Endodermal cell (in vitro differentiated cells): ENCODE data around the gene GSS. TPM values are rescaled to one million over a fixed set of nuclear protein-coding genes. Genes with fewer than 3 reads are reported as not detected.

Experiments used
- DNase-seq: peaks from one replicate; pipeline ENCODE4 v3.0.0-alpha.2; 2017
- H3K27ac ChIP-seq: 2 replicates; pipeline ENCODE4 v1.5.1; 2013; ENCODE audit warnings: mild to moderate bottlenecking, low read depth, low read length, moderate library complexity
- H3K27me3 ChIP-seq: 2 replicates; pipeline ENCODE4 v1.6.1; 2013; ENCODE audit warnings: mild to moderate bottlenecking, low read length, moderate library complexity; ENCODE audit not compliant: insufficient read depth, control insufficient read depth, poor library complexity, severe bottlenecking
- H3K36me3 ChIP-seq: 2 replicates; pipeline ENCODE4 v1.7.0; 2013; ENCODE audit warnings: mild to moderate bottlenecking, low read length, moderate library complexity; ENCODE audit not compliant: control insufficient read depth, insufficient read depth
- H3K4me1 ChIP-seq: one replicate; pipeline ENCODE4 v1.7.0; 2013; ENCODE audit warnings: low read length; ENCODE audit not compliant: control insufficient read depth, insufficient read depth
- H3K4me3 ChIP-seq: 2 replicates; pipeline ENCODE4 v1.5.1; 2013; ENCODE audit warnings: mild to moderate bottlenecking, low read length, moderate library complexity
- H3K9ac ChIP-seq: 2 replicates; pipeline ENCODE4 v1.6.1; 2013; ENCODE audit warnings: mild to moderate bottlenecking, low read length, moderate library complexity; ENCODE audit not compliant: poor library complexity, severe bottlenecking; ENCODE audit errors: extremely low read depth
- H3K9me3 ChIP-seq: 2 replicates; pipeline ENCODE4 v1.6.1; 2013; ENCODE audit warnings: mild to moderate bottlenecking, low read length, moderate library complexity; ENCODE audit not compliant: control insufficient read depth
- H3K27ac Mint-ChIP-seq: 2 replicates; pipeline ENCODE4 v1.8.0; 2020; ENCODE audit warnings: mixed read lengths
- H3K27me3 Mint-ChIP-seq: 2 replicates; pipeline ENCODE4 v1.8.0; 2021; ENCODE audit warnings: mild to moderate bottlenecking, mixed read lengths; ENCODE audit not compliant: insufficient read depth
- H3K36me3 Mint-ChIP-seq: 2 replicates; pipeline ENCODE4 v1.8.0; 2020; ENCODE audit warnings: low read depth, mixed read lengths
- H3K4me1 Mint-ChIP-seq: 2 replicates; pipeline ENCODE4 v1.8.0; 2020; ENCODE audit warnings: mixed read lengths
- H3K4me3 Mint-ChIP-seq: 2 replicates; pipeline ENCODE4 v1.8.0; 2020; ENCODE audit warnings: mild to moderate bottlenecking, moderate library complexity, mixed read lengths
- H3K9me3 Mint-ChIP-seq: 2 replicates; pipeline ENCODE4 v1.8.0; 2020; ENCODE audit warnings: mild to moderate bottlenecking, mixed read lengths
- CTCF ChIP-seq: fragments of 200-600 bp; sonication (generic); conservative IDR thresholded peaks from 2 replicates; pipeline ENCODE4 v1.5.0; 2021; ENCODE audit warnings: antibody characterized with exemption, mild to moderate bottlenecking
- WGBS, 2 experiments: methylation state at CpG; one replicate each; pipeline versions ENCODE4 v1.1.5 to v1.1.7; 2013; ENCODE audit warnings: missing lambda C conversion rate in 2 of 2, mixed read lengths in 1 of 2; ENCODE audit not compliant: insufficient coverage in 1 of 2, insufficient read length in 1 of 2; 5-methylcytosine and 5-hydroxymethylcytosine counted together
- total RNA-seq, 2 donors: library from RNA; stranded (reverse); fragmentation: NEBNext Ultra II Directional in 1 of 2; extraction: Animal tissue kit (Norgen Biotek cat#: 25700) in 1 of 2; gene quantifications; 2 replicates in 1 of 2; 3 replicates in 1 of 2; pipeline ENCODE4 v1.2.1, GENCODE V29; 2021

The GSS gene
- total RNA-seq, 2 donors from 2014 or later: 60.8 to 71.3 TPM

GRCh38 chr20:34995696-34996095 is 40.1 kb upstream of the GSS start:
- Histone ChIP-seq H3K27me3 (no peaks in the 10 kb centered on the region), H3K4me3 (no peak overlapping the region), H3K9ac (no peak overlapping the region), H3K36me3 (peaks cover 16% of the 10 kb centered on the region), H3K9me3 (no peaks in the 10 kb centered on the region), H3K4me1 (no peaks in the 10 kb centered on the region), H3K27ac (no peak overlapping the region)
- WGBS, 2 experiments: 89 to 94% methylated on average over 5 to 7 of the region's 7 CpGs
- Mint-ChIP-seq H3K27ac (no peak overlapping the region), H3K27me3 (no peaks in the 10 kb centered on the region), H3K9me3 (no peaks in the 10 kb centered on the region), H3K4me3 (no peak overlapping the region), H3K36me3 (peaks cover 53% of the 10 kb centered on the region), H3K4me1 (peaks cover 5% of the 10 kb centered on the region)
- TF ChIP-seq CTCF: no peak
- DNase-seq: no peak

GRCh38 chr20:34995192-34995591 is 39.6 kb upstream of the GSS start:
- no peaks in the 10 kb centered on the region for H3K27me3 ChIP-seq
- H3K9me3 Mint-ChIP-seq: no peaks in the 10 kb centered on the region
- H3K36me3 Mint-ChIP-seq: peaks cover 50% of the 10 kb centered on the region
- no peak overlapping the region for H3K4me3 Mint-ChIP-seq
- H3K4me1 Mint-ChIP-seq: peaks cover 5% of the 10 kb centered on the region
- no peak overlapping the region for H3K27ac ChIP-seq
- no peak for TF ChIP-seq CTCF
- H3K4me1 ChIP-seq: no peaks in the 10 kb centered on the region
- 95% methylated on average over 10 to 14 of the region's 14 CpGs for WGBS, 2 experiments
- H3K4me3 ChIP-seq: no peak overlapping the region
- H3K27ac Mint-ChIP-seq: peak overlapping the region; percentile 6
- no peaks in the 10 kb centered on the region for H3K9me3 ChIP-seq
- H3K9ac ChIP-seq: no peak overlapping the region
- H3K36me3 ChIP-seq: peaks cover 16% of the 10 kb centered on the region
- H3K27me3 Mint-ChIP-seq: no peaks in the 10 kb centered on the region
- DNase-seq: no peak

GRCh38 chr20:34994509-34995131 is 39.0 kb upstream of the GSS start:
- peaks cover 45% of the 10 kb centered on the region for H3K36me3 Mint-ChIP-seq
- peaks cover 16% of the 10 kb centered on the region for H3K36me3 ChIP-seq

More at GRCh38 chr20:34994509-34995131, 39.0 kb upstream of the GSS start:
- DNase-seq: no peak
- peaks cover 5% of the 10 kb centered on the region for H3K4me1 Mint-ChIP-seq
- no peak overlapping the region for H3K9ac ChIP-seq
- no peaks in the 10 kb centered on the region for H3K27me3 ChIP-seq
- H3K27ac Mint-ChIP-seq: peak overlapping the region; percentile 6
- WGBS, 2 experiments: 87% methylated on average over 11 to 14 of the region's 14 CpGs
- no peak overlapping the region for H3K27ac ChIP-seq
- no peak overlapping the region for H3K4me3 Mint-ChIP-seq
- no peaks in the 10 kb centered on the region for H3K9me3 Mint-ChIP-seq
- no peaks in the 10 kb centered on the region for H3K27me3 Mint-ChIP-seq
- H3K4me3 ChIP-seq: no peak overlapping the region
- no peaks in the 10 kb centered on the region for H3K9me3 ChIP-seq
- no peak for TF ChIP-seq CTCF
- H3K4me1 ChIP-seq: no peaks in the 10 kb centered on the region
